Measurements from ENCODE around the gene MLH3.

GRCh38 chr14:74978416-74978947 is 72.8 kb downstream of the MLH3 start:
- TF ChIP-seq POLR2AphosphoS5 (IDR thresholded peaks at IDR 0.05; ENCODE audit: borderline replicate concordance, low read depth, low read length) (no peak), EZH2 (IDR thresholded peaks at IDR 0.05) (no peak), FOXP2 (optimal IDR thresholded peaks at IDR 0.05; ENCODE audit: control extremely low read depth, extremely low read length, insufficient read depth) (no peak)

Measured in SK-N-MC (cell line).